Testis (tissue), 3 donors: ENCODE measurements around the gene ATP1A1. TPM values are rescaled to one million over a fixed set of nuclear protein-coding genes. Genes with fewer than 3 reads are reported as not detected.

Experiments
- DNase-seq: peaks from one replicate; pipeline ENCODE4 v3.0.0-alpha.2; 2019
- H3K27ac ChIP-seq, 2 donors: fragments of 200-600 bp; sonication (generic); one replicate each; pipeline ENCODE4 v1.5.1; 2019
- H3K27me3 ChIP-seq: fragments of 200-600 bp; sonication (generic); one replicate; pipeline ENCODE4 v1.5.1; 2019
- H3K36me3 ChIP-seq: fragments of 200-600 bp; sonication (generic); one replicate; pipeline ENCODE4 v1.5.1; 2017; ENCODE audit warnings: low read depth; ENCODE audit errors: missing control alignments
- H3K4me1 ChIP-seq: fragments of 200-600 bp; sonication (generic); one replicate; pipeline ENCODE4 v1.5.1; 2019
- H3K4me3 ChIP-seq, 2 donors: fragments of 200-600 bp; sonication (generic); one replicate each; pipeline ENCODE4 v1.5.1; 2017 to 2019
- H3K9me3 ChIP-seq: fragments of 200-600 bp; sonication (generic); one replicate; pipeline ENCODE4 v1.5.1; 2017
- CTCF ChIP-seq, 3 experiments: fragments of 450-650 bp in 2 of 3; fragments of 200-600 bp in 1 of 3; sonication (generic) in 1 of 3; IDR thresholded peaks; one replicate each; pipeline ENCODE4 v1.5.1; 2016 to 2019; ENCODE audit warnings: antibody characterized with exemption in 3 of 3, mild to moderate bottlenecking in 2 of 3, moderate library complexity in 1 of 3
- POLR2A ChIP-seq: fragments of 450-650 bp; IDR thresholded peaks from one replicate; pipeline ENCODE4 v1.6.1; 2017; ENCODE audit warnings: antibody characterized with exemption, mild to moderate bottlenecking, moderate library complexity
- WGBS, 2 donors: methylation state at CpG; one replicate each; pipeline ENCODE4 v1.1.5; 2018; 5-methylcytosine and 5-hydroxymethylcytosine counted together
- intact Hi-C: fragments of 100-400 bp; cut with DNase I; formaldehyde crosslinking; loops from one replicate; pipeline ENCODE4 v1.15.1; 2023; ENCODE audit warnings: low total_unique reads
- polyA plus RNA-seq: library from polyadenylated mRNA; stranded (reverse); fragments of 350-450 nt; fragmentation: Illumina TruSeq; extraction: RNeasy Lipid Tissue Mini Kit (QIAGEN cat#74804); gene quantifications from one replicate; pipeline ENCODE4 v1.2.3, GENCODE V29; 2014; ENCODE audit warnings: low read depth, low replicate concordance; ENCODE audit not compliant: insufficient read depth
- total RNA-seq, 2 donors: library from RNA; depleted of rRNA; stranded (reverse); fragments of >200 nt; gene quantifications; one replicate each; pipeline ENCODE4 v1.2.3, GENCODE V29; 2016

ATP1A1 gene
- total and polyA plus RNA-seq, 3 donors from 2014 or later, result 394 to 561 (median 444) TPM

DNA sequence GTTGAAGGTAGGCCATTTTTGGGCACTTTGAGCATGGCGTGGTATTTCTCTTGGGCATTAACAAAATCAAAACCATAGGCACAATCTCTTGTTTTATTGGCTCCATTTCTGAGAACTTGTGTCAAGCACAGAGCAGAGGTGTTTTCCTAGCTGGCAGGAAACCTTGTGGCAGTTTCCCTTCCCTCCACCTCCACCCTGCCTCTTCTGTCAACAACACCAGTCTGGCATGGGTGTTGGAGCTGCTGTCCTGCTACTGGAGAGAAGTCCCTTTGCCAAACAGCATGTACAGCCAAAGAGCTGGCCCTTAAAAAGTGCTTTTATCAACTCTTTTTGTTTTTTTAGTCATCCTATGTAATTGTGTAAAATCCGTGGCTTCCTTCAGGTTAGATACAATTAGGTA, 16.0 kb downstream of the ATP1A1 start:
- Histone ChIP-seq H3K4me1 (peaks cover 8% of the 10 kb centered on the region), H3K36me3 (no peaks in the 10 kb centered on the region), H3K9me3 (no peaks in the 10 kb centered on the region), H3K4me3 (no peak overlapping the region), H3K27me3 (no peaks in the 10 kb centered on the region), H3K27ac (no peak overlapping the region)
- no peak for DNase-seq
- intact Hi-C loops, result no loop called here
- TF ChIP-seq CTCF (IDR thresholded peaks at IDR 0.05) (no peak), POLR2A (no peak)
- WGBS, 2 donors, result 89 to 93% methylated on average over 2 of the region's 2 CpGs

DNA sequence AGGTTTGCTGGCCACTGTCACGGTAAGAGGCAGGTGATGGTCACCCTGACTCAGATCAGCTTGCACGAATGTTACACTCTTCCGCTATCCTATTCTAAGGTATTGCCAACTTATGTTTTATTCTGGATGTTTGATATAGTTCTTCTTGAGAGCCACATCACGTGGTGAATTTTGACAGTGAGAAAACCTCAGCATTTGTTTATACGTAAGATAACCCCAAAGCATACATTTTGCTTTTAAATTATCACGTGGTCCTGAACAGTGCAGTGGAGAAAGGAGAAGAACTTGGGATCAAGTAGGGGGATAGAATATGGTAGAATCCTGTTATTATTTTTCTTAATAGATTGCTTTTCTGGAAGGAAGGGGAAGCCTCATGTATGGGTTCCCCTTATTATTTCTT, 16.6 kb downstream of the ATP1A1 start:
- Histone ChIP-seq H3K36me3 (no peaks in the 10 kb centered on the region), H3K27me3 (no peaks in the 10 kb centered on the region), H3K9me3 (no peaks in the 10 kb centered on the region), H3K27ac (no peak overlapping the region), H3K4me1 (peaks cover 5% of the 10 kb centered on the region), H3K4me3 (no peak overlapping the region)
- DNase-seq, result no peak
- TF ChIP-seq CTCF (IDR thresholded peaks at IDR 0.05) (no peak), POLR2A (no peak)
- 93 to 94% methylated on average over 6 of the region's 6 CpGs for WGBS, 2 donors
- intact Hi-C loops, result no loop called here

DNA sequence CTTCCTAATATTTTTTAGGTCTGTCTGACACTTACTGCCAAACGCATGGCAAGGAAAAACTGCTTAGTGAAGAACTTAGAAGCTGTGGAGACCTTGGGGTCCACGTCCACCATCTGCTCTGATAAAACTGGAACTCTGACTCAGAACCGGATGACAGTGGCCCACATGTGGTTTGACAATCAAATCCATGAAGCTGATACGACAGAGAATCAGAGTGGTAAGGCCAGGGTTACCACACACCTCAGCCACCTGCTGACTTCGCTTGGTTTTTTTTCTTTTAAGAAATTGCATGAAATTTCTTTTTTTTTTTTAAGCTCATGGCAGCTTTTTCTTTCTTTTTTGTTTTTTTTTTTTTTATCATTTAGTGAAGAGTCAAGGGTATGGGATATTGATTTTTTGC, 17.2 kb downstream of the ATP1A1 start:
- no peak for DNase-seq
- Histone ChIP-seq H3K4me3 (no peak overlapping the region), H3K27me3 (no peaks in the 10 kb centered on the region), H3K27ac (no peak overlapping the region), H3K4me1 (peaks cover 5% of the 10 kb centered on the region), H3K36me3 (no peaks in the 10 kb centered on the region), H3K9me3 (no peaks in the 10 kb centered on the region)
- WGBS, 2 donors, result 82 to 83% methylated on average over 5 of the region's 5 CpGs
- intact Hi-C loops, result no loop called here
- no peak for TF ChIP-seq CTCF (IDR thresholded peaks at IDR 0.05)
- no peak for TF ChIP-seq POLR2A

DNA sequence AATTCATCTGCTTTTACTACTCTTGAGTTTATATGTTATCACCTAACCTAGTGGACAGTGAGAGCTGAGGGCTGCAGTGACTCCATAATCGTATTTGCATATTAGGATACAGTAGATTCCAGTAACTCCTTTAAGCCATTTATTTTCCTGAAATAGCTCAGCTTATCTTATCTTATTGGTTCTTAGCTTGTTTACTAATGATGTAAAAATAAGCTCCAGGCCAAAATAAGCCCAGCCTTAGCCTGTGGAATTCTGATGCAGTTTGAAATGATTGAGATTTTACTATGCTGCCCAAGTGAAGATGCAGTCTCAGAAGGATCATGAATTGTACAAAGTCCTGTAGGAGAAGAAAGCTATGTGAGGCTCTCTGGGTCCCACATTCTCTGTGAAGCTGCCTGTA, 18.1 kb downstream of the ATP1A1 start:
- no peak overlapping the region for H3K4me3 ChIP-seq
- WGBS, 2 donors, result 57 to 70% methylated on average over 1 of the region's 1 CpG
- no peak overlapping the region for H3K27ac ChIP-seq
- no peaks in the 10 kb centered on the region for H3K36me3 ChIP-seq
- intact Hi-C loops, result no loop called here
- peaks cover 5% of the 10 kb centered on the region for H3K4me1 ChIP-seq
- TF ChIP-seq CTCF (IDR thresholded peaks at IDR 0.05) (no peak), POLR2A (no peak)
- H3K9me3 ChIP-seq, result no peaks in the 10 kb centered on the region
- no peak for DNase-seq
- no peaks in the 10 kb centered on the region for H3K27me3 ChIP-seq

- intact Hi-C loops, result no loop called here
- Histone ChIP-seq H3K27me3 (no peaks in the 10 kb centered on the region), H3K4me1 (peaks cover 5% of the 10 kb centered on the region), H3K27ac (no peak overlapping the region), H3K9me3 (no peaks in the 10 kb centered on the region), H3K36me3 (peaks cover 5% of the 10 kb centered on the region), H3K4me3 (no peak overlapping the region)
- TF ChIP-seq CTCF (IDR thresholded peaks at IDR 0.05) (no peak), POLR2A (no peak)
- no peak for DNase-seq
- WGBS, 2 donors, result 91 to 93% methylated on average over 10 of the region's 10 CpGs
Measured at GRCh38 chr1:116392717-116393404, 19.8 kb downstream of the ATP1A1 start.
